ENCODE data around the gene SEMA5A.
A peak's percentile ranks its signal among the peaks of the same experiment; 100 is the strongest.

SEMA5A gene

GRCh38 chr5:9118852-9119251, 427.0 kb downstream of the SEMA5A start:
- no peak for DNase-seq (ENCODE audit: extremely low read depth, low read depth)
- no peak for TF ChIP-seq CTCF (IDR thresholded peaks at IDR 0.05; ENCODE audit: low read depth, low read length)

DNA sequence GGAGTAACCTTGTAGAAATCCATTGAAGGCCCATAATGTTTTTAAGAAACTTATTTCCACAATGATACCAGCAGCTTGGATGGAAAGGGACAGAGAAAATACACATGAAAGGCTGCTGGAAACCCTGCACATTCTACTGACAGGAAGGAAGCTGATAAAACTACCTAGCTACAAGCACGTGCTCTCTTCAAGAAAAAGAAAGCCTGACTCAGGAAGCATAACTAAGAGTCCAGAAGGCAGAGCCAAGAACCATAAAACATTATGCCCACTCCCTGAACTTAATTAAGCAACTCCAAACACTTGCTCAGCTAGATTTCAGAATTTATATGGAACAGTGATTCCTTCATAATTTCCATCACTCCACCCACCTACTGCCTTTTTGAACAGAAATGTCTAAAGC, 430.8 kb downstream of the SEMA5A start:
- no peak for TF ChIP-seq CTCF (IDR thresholded peaks at IDR 0.05; ENCODE audit: low read depth, low read length)
- no peak for DNase-seq (ENCODE audit: extremely low read depth, low read depth)

GRCh38 chr5:9112520-9113291, 433.2 kb downstream of the SEMA5A start:
- TF ChIP-seq CTCF (IDR thresholded peaks at IDR 0.05; ENCODE audit: low read depth, low read length) = no peak
- DNase-seq (ENCODE audit: extremely low read depth, low read depth) = no peak

GRCh38 chr5:9108162-9108561, 437.7 kb downstream of the SEMA5A start:
- no peak for TF ChIP-seq CTCF (IDR thresholded peaks at IDR 0.05; ENCODE audit: low read depth, low read length)

GRCh38 chr5:9105851-9106250, 440.0 kb downstream of the SEMA5A start:
- no peak for DNase-seq (ENCODE audit: extremely low read depth, low read depth)
- TF ChIP-seq CTCF (IDR thresholded peaks at IDR 0.05; ENCODE audit: low read depth, low read length) = no peak

More at GRCh38 chr5:9108162-9108561, 437.7 kb downstream of the SEMA5A start:
- DNase-seq (ENCODE audit: extremely low read depth, low read depth) = peak; percentile 4

DNA sequence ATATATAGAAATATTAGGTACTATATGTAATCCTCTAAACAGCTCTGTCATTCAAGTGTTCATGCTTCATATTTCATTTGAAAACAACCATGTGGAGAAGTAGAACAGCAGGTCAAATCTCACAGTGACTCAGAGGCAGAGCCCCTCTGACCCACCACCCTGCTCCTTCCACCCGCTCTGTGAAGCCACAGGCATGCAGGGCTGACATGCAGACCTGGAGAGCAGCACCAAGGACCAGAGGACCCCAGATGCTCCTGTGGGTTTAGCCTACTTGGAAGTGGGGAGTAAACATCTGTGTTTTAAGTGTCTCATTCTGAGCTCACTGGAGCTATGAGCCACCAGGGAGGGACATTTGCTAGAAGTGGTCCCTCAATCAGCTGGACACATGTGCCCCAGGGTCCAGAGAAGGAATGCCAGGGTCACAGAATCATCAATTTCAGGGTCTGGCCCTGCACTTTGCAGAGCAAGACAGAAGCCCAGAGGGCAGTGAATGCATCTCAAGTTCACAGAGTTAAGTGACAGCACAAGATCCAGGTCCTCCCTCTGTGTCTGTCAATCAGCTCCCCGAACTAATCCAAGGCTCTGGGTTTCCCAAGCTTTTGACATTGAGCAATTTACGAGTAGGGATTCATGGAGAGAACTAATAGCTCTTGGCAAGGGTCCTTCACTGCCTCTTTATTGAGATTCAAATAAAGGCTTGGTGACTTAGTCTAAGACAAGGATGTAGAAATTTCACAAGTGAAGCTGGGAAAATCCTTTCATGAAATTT, 441.1 kb downstream of the SEMA5A start:
- DNase-seq (ENCODE audit: extremely low read depth, low read depth) = no peak
- TF ChIP-seq CTCF (IDR thresholded peaks at IDR 0.05; ENCODE audit: low read depth, low read length) = no peak

- DNase-seq (ENCODE audit: extremely low read depth, low read depth) = no peak
- TF ChIP-seq CTCF (IDR thresholded peaks at IDR 0.05; ENCODE audit: low read depth, low read length) = no peak
These were observed 442.6 kb downstream of the SEMA5A start for GRCh38 chr5:9103290-9103689.

All from AG09319 (cell line).